Common myeloid progenitor, CD34-positive (primary cell): ENCODE data around the gene GARIN5B.
A peak's percentile ranks its signal among the peaks of the same experiment; 100 is the strongest.

Source experiments
- CTCF ChIA-PET: fragments of 350-600 bp; sonication (Branson Sonifier 250); formaldehyde crosslinking; loops from one replicate; lab custom pipeline; 2021; ENCODE audit warnings: antibody characterized with exemption; lab: Charles Lee
- POLR2A ChIA-PET: fragments of 350-600 bp; sonication (Branson Sonifier 250); formaldehyde crosslinking; loops from one replicate; lab custom pipeline; 2021; ENCODE audit warnings: antibody characterized with exemption; lab: Charles Lee
- DNase-seq, 3 donors: peaks; one replicate each; pipeline versions ENCODE4 v3.0.0 to v3.0.0-alpha.2; 2013
- H3K27ac ChIP-seq, 2 experiments: 1 replicate in 1 of 2; 2 replicates in 1 of 2; pipeline ENCODE4 v1.7.0; 2013; ENCODE audit warnings: inconsistent platforms in 2 of 2, low read length in 2 of 2, mild to moderate bottlenecking in 2 of 2, low read depth in 1 of 2, moderate library complexity in 1 of 2; ENCODE audit not compliant: severe bottlenecking in 2 of 2, insufficient read depth in 1 of 2, poor library complexity in 1 of 2
- H3K27me3 ChIP-seq, 5 experiments: replicated peaks in 2 of 5; 1 replicate in 3 of 5; 2 replicates in 2 of 5; pipeline versions ENCODE4 v1.6.1 to v1.7.0; 2013; ENCODE audit warnings: low read length in 4 of 5, mild to moderate bottlenecking in 2 of 5, moderate library complexity in 2 of 5, inconsistent platforms in 1 of 5; ENCODE audit not compliant: insufficient read depth in 5 of 5, control insufficient read depth in 4 of 5
- H3K36me3 ChIP-seq, 4 experiments: 1 replicate in 2 of 4; 2 replicates in 2 of 4; pipeline versions ENCODE4 v1.6.1 to v1.7.0; 2013; ENCODE audit warnings: low read length in 3 of 4, control low read depth in 1 of 4, mild to moderate bottlenecking in 1 of 4; ENCODE audit not compliant: control insufficient read depth in 4 of 4, insufficient read depth in 4 of 4
- H3K4me1 ChIP-seq, 4 experiments: 1 replicate in 3 of 4; 2 replicates in 1 of 4; pipeline versions ENCODE4 v1.6.1 to v1.7.1; 2013; ENCODE audit warnings: low read length in 3 of 4, mild to moderate bottlenecking in 3 of 4, control low read depth in 1 of 4, inconsistent platforms in 1 of 4, moderate library complexity in 1 of 4; ENCODE audit not compliant: control insufficient read depth in 4 of 4, insufficient read depth in 4 of 4; ENCODE audit errors: control extremely low read depth in 1 of 4
- H3K4me3 ChIP-seq, 7 experiments: 1 replicate in 4 of 7; 2 replicates in 3 of 7; pipeline versions ENCODE4 v1.5.1 to v1.7.0; 2013; ENCODE audit warnings: mild to moderate bottlenecking in 7 of 7, low read length in 6 of 7, moderate library complexity in 6 of 7, inconsistent platforms in 2 of 7, low read depth in 2 of 7, control low read depth in 1 of 7; ENCODE audit not compliant: insufficient read depth in 4 of 7, control insufficient read depth in 1 of 7; ENCODE audit errors: extremely low read depth in 1 of 7
- H3K9me3 ChIP-seq, 5 experiments: 1 replicate in 4 of 5; 2 replicates in 1 of 5; pipeline versions ENCODE4 v1.6.1 to v1.7.1; 2013; ENCODE audit warnings: low read length in 4 of 5, mild to moderate bottlenecking in 2 of 5, inconsistent platforms in 1 of 5, low read depth in 1 of 5, moderate library complexity in 1 of 5; ENCODE audit not compliant: control insufficient read depth in 4 of 5, insufficient read depth in 2 of 5; ENCODE audit errors: control extremely low read depth in 1 of 5
- WGBS: methylation state at CpG from one replicate; pipeline ENCODE4 v1.1.5; 2013; ENCODE audit not compliant: insufficient coverage; 5-methylcytosine and 5-hydroxymethylcytosine counted together

GARIN5B gene

DNA sequence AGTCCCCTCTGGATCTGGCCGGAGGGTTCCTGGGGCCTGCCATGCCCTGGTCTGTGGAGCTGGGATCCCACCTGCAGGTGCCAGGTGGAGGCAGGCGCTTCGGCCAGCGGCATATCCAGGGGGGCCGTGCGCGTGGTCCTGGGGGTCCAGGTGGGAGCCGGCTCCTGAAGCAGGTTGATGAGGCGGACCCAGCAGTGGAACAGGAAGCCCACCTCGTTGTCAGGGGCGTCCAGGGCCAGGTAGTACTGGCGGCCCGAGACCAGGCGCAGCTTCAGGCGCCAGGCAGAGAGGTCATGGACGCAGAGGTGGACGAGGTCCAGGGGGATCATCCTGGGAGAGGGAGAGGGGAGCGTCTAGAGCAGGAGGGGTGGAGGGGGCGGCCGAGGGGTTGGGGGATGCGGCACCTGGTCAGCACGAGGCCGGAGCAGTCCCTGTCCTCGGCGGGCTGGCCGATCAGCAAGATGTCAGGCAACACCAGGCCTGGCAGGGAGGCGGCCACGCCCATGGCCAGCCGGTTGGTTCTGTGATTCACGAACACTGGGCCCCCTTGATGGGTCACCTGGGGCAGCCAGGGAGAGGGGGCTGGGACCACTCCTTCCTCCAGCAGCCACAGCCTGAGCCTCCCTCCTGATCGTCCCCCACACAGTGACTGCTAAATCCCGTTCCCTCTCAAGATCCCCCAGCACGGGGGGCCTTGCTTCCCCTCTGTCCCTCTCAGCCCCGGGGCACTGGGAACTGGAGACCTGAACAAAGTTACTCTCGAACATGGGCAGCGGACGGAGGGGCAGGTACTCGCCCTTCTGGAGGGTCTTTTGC is 678 bp downstream of the GARIN5B start:
- Histone ChIP-seq H3K36me3 (no peaks in the 10 kb centered on the region), H3K9me3 (no peaks in the 10 kb centered on the region), H3K27me3 (peaks cover 0 to 5% (median 0%) of the 10 kb centered on the region in 5 experiments), H3K4me3 (no peak overlapping the region), H3K27ac (no peak overlapping the region), H3K4me1 (no peaks in the 10 kb centered on the region)
- no peak for DNase-seq
- ChIA-PET CTCF (interaction anchor here (1.1 kb wide), 1 partner anchor 61 kb away, joined by 3 read pairs; no protein-coding TSS in a partner anchor), POLR2A (no interaction called here)
- WGBS: 90% methylated on average over 35 of the region's 38 CpGs

GRCh38 chr19:55360902-55361301 is 2.2 kb downstream of the GARIN5B start:
- Histone ChIP-seq H3K36me3 (no peaks in the 10 kb centered on the region), H3K9me3 (no peaks in the 10 kb centered on the region), H3K4me3 (no peak overlapping the region), H3K27me3 (peaks cover 0 to 15% (median under 1%) of the 10 kb centered on the region in 5 experiments), H3K27ac (no peak overlapping the region), H3K4me1 (no peaks in the 10 kb centered on the region)
- DNase-seq: no peak
- CTCF ChIA-PET: no interaction called here
- 91% methylated on average over 13 of the region's 16 CpGs for WGBS
- POLR2A ChIA-PET: no interaction called here

DNA sequence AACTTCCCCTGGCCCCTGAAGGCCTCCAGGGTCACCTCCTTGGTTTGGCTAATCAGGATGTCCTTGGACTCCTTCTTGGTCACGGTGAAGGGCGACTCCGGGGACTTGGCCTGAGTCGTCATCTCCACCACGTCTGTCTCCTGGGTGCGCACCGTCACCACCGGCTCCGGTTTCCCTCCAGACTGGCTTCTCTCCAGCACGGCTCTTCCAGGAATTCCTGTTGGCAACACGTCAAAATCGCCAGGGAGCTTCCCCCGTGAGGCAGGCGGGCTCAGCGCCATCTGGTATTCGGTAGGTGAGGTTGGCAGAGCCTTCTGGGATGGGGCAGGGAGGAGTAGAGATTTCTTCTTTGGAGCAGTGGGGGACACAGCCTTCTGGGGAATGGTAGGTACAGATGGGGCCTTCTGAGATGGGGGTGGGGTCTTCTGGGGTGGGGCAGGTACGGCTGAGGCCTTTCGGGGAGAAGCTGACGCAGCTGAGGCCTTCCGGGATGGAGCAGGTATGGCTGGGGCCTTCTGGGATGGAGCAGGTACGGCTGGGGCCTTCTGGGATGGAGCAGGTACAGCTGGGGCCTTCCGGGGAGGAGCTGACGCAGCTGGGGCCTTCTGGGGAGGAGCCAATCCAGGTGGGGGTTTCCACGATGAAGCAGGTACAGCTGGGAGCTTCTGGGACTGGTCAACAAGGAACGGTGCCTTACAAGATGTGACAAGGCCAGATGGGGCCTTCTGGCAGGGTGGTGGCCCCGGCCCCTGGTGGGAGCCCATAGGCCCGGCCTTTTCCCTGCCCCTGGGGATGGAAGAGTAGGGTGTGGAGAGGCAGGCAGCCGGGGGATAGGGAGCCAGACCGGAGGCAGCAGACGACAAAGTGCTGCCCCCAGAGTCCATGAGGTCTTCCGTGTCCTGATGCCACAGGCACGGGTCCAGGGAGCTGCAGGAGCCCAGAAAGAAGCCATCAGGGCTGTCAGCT is 3.8 kb downstream of the GARIN5B start:
- POLR2A ChIA-PET: no interaction called here
- H3K27ac ChIP-seq: no peak overlapping the region
- no peaks in the 10 kb centered on the region for H3K36me3 ChIP-seq
- H3K4me1 ChIP-seq: peaks cover 0 to 8% (median 4%) of the 10 kb centered on the region in 4 experiments
- H3K27me3 ChIP-seq: peaks cover 0 to 29% (median 8%) of the 10 kb centered on the region in 5 experiments
- no peak for DNase-seq
- CTCF ChIA-PET: interaction anchor here (0.6 to 1.4 kb wide), 3 partner anchors 12 to 19 kb away, joined by 3 read pairs; no protein-coding TSS in a partner anchor
- H3K9me3 ChIP-seq: no peaks in the 10 kb centered on the region
- WGBS: 89% methylated on average over 28 of the region's 32 CpGs
- no peak overlapping the region for H3K4me3 ChIP-seq

DNA sequence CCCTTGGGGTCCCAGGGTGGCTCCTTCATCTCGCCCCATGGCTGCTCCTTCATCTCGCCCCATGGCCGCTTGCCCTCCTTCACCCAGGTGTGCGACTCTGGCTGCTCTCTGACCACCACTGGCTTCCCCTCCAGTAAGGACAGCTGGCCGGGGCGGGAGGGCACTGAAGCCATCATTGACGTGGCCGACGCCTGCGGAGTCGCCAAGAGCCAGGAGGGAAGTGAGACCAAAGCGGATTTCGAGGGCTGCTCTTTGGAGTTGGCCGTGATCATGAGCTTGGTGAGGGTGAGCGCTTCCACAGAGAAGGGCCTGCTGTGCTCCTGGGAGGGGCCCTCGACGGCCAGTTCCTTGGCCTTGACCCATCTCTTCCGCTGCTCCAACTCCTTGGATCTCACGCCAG is 4.6 kb downstream of the GARIN5B start:
- Histone ChIP-seq H3K4me1 (peaks cover 0 to 14% (median 9%) of the 10 kb centered on the region in 4 experiments), H3K27ac (no peak overlapping the region), H3K9me3 (no peaks in the 10 kb centered on the region), H3K27me3 (peaks cover 0 to 37% (median 8%) of the 10 kb centered on the region in 5 experiments), H3K4me3 (no peak overlapping the region), H3K36me3 (no peaks in the 10 kb centered on the region)
- ChIA-PET POLR2A (no interaction called here), CTCF (interaction anchor here (1.3 kb wide), 1 partner anchor 11 kb away, joined by 3 read pairs; no protein-coding TSS in a partner anchor)
- DNase-seq: no peak
- 89% methylated on average over 18 of the region's 19 CpGs for WGBS

DNA sequence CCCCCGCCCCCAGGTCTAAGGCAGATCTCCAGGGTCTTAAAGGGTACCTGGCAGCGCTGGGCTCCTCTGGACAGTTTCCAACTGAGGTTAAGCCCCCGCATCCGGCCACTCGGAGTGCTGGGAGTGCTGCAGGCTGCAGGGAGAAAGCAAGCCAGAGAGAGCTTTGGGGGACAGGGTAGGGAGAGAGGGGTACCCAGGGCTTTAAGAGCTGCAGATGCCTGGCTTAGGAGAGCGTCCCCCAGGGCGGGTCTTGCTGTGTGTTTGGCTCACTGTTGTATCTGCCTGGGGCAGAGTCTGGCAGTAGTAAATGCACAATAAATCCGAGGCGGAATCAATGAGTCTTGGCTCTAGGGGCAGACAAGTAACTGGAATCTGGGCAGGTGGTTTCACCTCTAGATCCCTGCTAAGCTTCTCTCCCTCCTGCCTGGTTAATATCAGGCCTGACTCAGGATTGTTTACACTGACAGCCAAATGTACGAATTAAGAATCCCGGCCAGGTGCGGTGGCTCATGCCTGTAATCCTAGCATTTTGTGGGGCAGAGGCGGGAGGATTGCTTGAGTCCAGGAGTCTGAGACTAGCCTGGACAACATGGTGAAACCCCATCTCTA is 7.7 kb downstream of the GARIN5B start:
- DNase-seq: peak in 2 of 3 donors; percentile 46 to 48
- H3K27me3 ChIP-seq: peaks cover 4 to 62% (median 26%) of the 10 kb centered on the region in 5 experiments
- CTCF ChIA-PET: interaction anchor here (0.6 to 1.1 kb wide), 2 partner anchors 26 to 152 kb away, joined by 3 read pairs; no protein-coding TSS in a partner anchor
- H3K4me1 ChIP-seq: peaks cover 0 to 20% (median 15%) of the 10 kb centered on the region in 4 experiments
- 58% methylated on average over 11 of the region's 13 CpGs for WGBS
- no peaks in the 10 kb centered on the region for H3K9me3 ChIP-seq
- H3K4me3 ChIP-seq: no peak overlapping the region
- no peak overlapping the region for H3K27ac ChIP-seq
- H3K36me3 ChIP-seq: no peaks in the 10 kb centered on the region
- POLR2A ChIA-PET: no interaction called here

GRCh38 chr19:55354698-55355212 is 8.3 kb downstream of the GARIN5B start, which contains the start of gene COX6B2:
TSS of gene COX6B2 (minus strand) at chr19:55354719. CDS start at chr19:55354521, 198 bp downstream.
- Histone ChIP-seq H3K9me3 (no peaks in the 10 kb centered on the region), H3K27me3 (peaks cover 4 to 62% (median 26%) of the 10 kb centered on the region in 5 experiments), H3K4me3 (peak within 1 kb of the TSS; percentile 10 to 77 (median 58)), H3K36me3 (no peaks in the 10 kb centered on the region), H3K27ac (no peak within 1 kb of the TSS), H3K4me1 (peaks cover 0 to 20% (median 15%) of the 10 kb centered on the region in 4 experiments)
- DNase-seq: no peak
- ChIA-PET POLR2A (no interaction called here), CTCF (no interaction called here)
- WGBS: 4% methylated on average over 15 of the region's 43 CpGs
